Right lung (tissue), 5 donors: ENCODE results near the gene DNAL1. TPM values are rescaled to one million over a fixed set of nuclear protein-coding genes. Genes with fewer than 3 reads are reported as not detected.
A peak's percentile ranks its signal among the peaks of the same experiment; 100 is the strongest.
"Not testable (repeated sequence)": the region's sequence is repeated elsewhere in the genome, so short reads cannot be mapped to it uniquely, and the experiment has no call there.

ENCODE experiments used
- DNase-seq, 2 donors: peaks; one replicate each; pipeline ENCODE4 v3.0.0-alpha.2; 2013
- polyA plus RNA-seq, 5 donors: library from polyadenylated mRNA; unstranded; fragments of 120-200 nt; gene quantifications; one replicate each; pipeline versions ENCODE4 v1.2.1 to v1.2.3, GENCODE V29; 2013; ENCODE audit warnings: inconsistent platforms in 1 of 5, low replicate concordance in 1 of 5; ENCODE audit not compliant: insufficient read length in 5 of 5, insufficient read depth in 1 of 5

The DNAL1 gene
- polyA plus RNA-seq, 5 donors = 11.8 to 24.9 (median 19.0) TPM

- peak in 1 of 2 donors; percentile 13 for DNase-seq
Measured at GRCh38 chr14:73634011-73634833, 10.6 kb upstream of the DNAL1 start.

GRCh38 chr14:73636355-73636754, 8.4 kb upstream of the DNAL1 start:
- DNase-seq = not testable (repeated sequence)

GRCh38 chr14:73637830-73638229, 7.0 kb upstream of the DNAL1 start:
- DNase-seq = no peak

- no peak for DNase-seq
Measured at GRCh38 chr14:73640796-73641365, 3.9 kb upstream of the DNAL1 start.

- DNase-seq = no peak
Measured at GRCh38 chr14:73645248-73645610, 443 bp downstream of the DNAL1 start.

- no peak for DNase-seq
Measured at GRCh38 chr14:73651005-73651404, 6.2 kb downstream of the DNAL1 start.

- no peak for DNase-seq
Measured at GRCh38 chr14:73655851-73656250, 11.1 kb downstream of the DNAL1 start.

- not testable (repeated sequence) for DNase-seq
Measured at GRCh38 chr14:73659202-73659601, 14.4 kb downstream of the DNAL1 start.

- no peak for DNase-seq
Measured at GRCh38 chr14:73660511-73660910, 15.7 kb downstream of the DNAL1 start.

- no peak for DNase-seq
Measured at GRCh38 chr14:73661872-73662271, 17.1 kb downstream of the DNAL1 start.

- no peak for DNase-seq
Measured at GRCh38 chr14:73662487-73662943, 17.7 kb downstream of the DNAL1 start.

GRCh38 chr14:73663548-73664212, 18.9 kb downstream of the DNAL1 start:
- DNase-seq = no peak

GRCh38 chr14:73665130-73665529, 20.3 kb downstream of the DNAL1 start:
- no peak for DNase-seq

GRCh38 chr14:73666583-73666982, 21.8 kb downstream of the DNAL1 start:
- no peak for DNase-seq

- no peak for DNase-seq
Measured at GRCh38 chr14:73667854-73668253, 23.1 kb downstream of the DNAL1 start.

GRCh38 chr14:73674986-73675385, 30.2 kb downstream of the DNAL1 start:
- DNase-seq = no peak

- no peak for DNase-seq
Measured at GRCh38 chr14:73678698-73679097, 33.9 kb downstream of the DNAL1 start.

GRCh38 chr14:73680821-73681220, 36.0 kb downstream of the DNAL1 start:
- DNase-seq = no peak

- no peak for DNase-seq
Measured at GRCh38 chr14:73684627-73685026, 39.8 kb downstream of the DNAL1 start.

GRCh38 chr14:73685328-73685727, 40.5 kb downstream of the DNAL1 start:
- DNase-seq = no peak

GRCh38 chr14:73686901-73687300, 42.1 kb downstream of the DNAL1 start:
- DNase-seq = no peak

- no peak for DNase-seq
Measured at GRCh38 chr14:73694083-73694482, 49.3 kb downstream of the DNAL1 start.

GRCh38 chr14:73695082-73695481, 50.3 kb downstream of the DNAL1 start:
- no peak for DNase-seq
